CD4-positive, alpha-beta memory T cell (primary cell): Measurements from ENCODE around the gene EMILIN2. TPM values are rescaled to one million over a fixed set of nuclear protein-coding genes. Genes with fewer than 3 reads are reported as not detected.

Source experiments
- CTCF ChIA-PET: fragments of 350-600 bp; sonication (Branson Sonifier 250); formaldehyde crosslinking; loops from one replicate; lab custom pipeline; 2021; ENCODE audit warnings: inconsistent platforms; ENCODE audit not compliant: partially characterized antibody; lab: Charles Lee
- POLR2A ChIA-PET: fragments of 350-600 bp; sonication (Branson Sonifier 250); formaldehyde crosslinking; loops from one replicate; lab custom pipeline; 2021; ENCODE audit not compliant: partially characterized antibody; lab: Charles Lee
- DNase-seq, 5 donors: peaks; one replicate each; pipeline versions ENCODE4 v3.0.0 to v3.0.0-alpha.2; 2020 to 2022; ENCODE audit warnings: mixed read lengths in 1 of 5
- H3K27ac ChIP-seq: one replicate; pipeline ENCODE4 v1.7.0; 2013; ENCODE audit warnings: low read depth, low read length
- H3K27me3 ChIP-seq: 2 replicates; pipeline ENCODE4 v1.7.0; 2013; ENCODE audit warnings: mild to moderate bottlenecking, low read length, moderate library complexity; ENCODE audit not compliant: insufficient read depth
- H3K36me3 ChIP-seq: 2 replicates; pipeline ENCODE4 v1.7.0; 2013; ENCODE audit warnings: mild to moderate bottlenecking, low read length, moderate library complexity; ENCODE audit not compliant: insufficient read depth
- H3K4me1 ChIP-seq: 2 replicates; pipeline ENCODE4 v1.7.0; 2013; ENCODE audit warnings: mild to moderate bottlenecking, low read length, moderate library complexity; ENCODE audit not compliant: insufficient read depth
- H3K4me3 ChIP-seq, 2 donors: one replicate each; pipeline ENCODE4 v1.7.0; 2013; ENCODE audit warnings: low read length in 2 of 2, mild to moderate bottlenecking in 1 of 2
- H3K9me3 ChIP-seq, 2 donors: one replicate each; pipeline ENCODE4 v1.7.0; 2013; ENCODE audit warnings: low read length in 2 of 2, control low read depth in 1 of 2; ENCODE audit not compliant: control insufficient read depth in 1 of 2
- H3K27ac Mint-ChIP-seq, 7 donors: one replicate each; pipeline ENCODE4 v1.8.0; 2020 to 2021; ENCODE audit warnings: mixed read lengths in 7 of 7, mild to moderate bottlenecking in 6 of 7, inconsistent platforms in 3 of 7, moderate library complexity in 3 of 7
- H3K27me3 Mint-ChIP-seq, 2 donors: one replicate each; pipeline ENCODE4 v1.8.0; 2020 to 2021; ENCODE audit warnings: mixed read lengths in 2 of 2
- H3K36me3 Mint-ChIP-seq, 2 donors: one replicate each; pipeline ENCODE4 v1.8.0; 2020 to 2021; ENCODE audit warnings: mixed read lengths in 2 of 2, inconsistent platforms in 1 of 2, mild to moderate bottlenecking in 1 of 2
- H3K4me1 Mint-ChIP-seq, 4 donors: one replicate each; pipeline ENCODE4 v1.8.0; 2020 to 2021; ENCODE audit warnings: mixed read lengths in 4 of 4, mild to moderate bottlenecking in 1 of 4
- H3K4me3 Mint-ChIP-seq, 8 donors: one replicate each; pipeline ENCODE4 v1.8.0; 2020 to 2021; ENCODE audit warnings: mixed read lengths in 8 of 8, mild to moderate bottlenecking in 7 of 8, moderate library complexity in 6 of 8, inconsistent platforms in 3 of 8
- H3K9me3 Mint-ChIP-seq, 8 donors: one replicate each; pipeline ENCODE4 v1.8.0; 2020 to 2021; ENCODE audit warnings: mixed read lengths in 8 of 8, mild to moderate bottlenecking in 5 of 8, inconsistent platforms in 3 of 8, moderate library complexity in 1 of 8
- intact Hi-C: fragments of 100-400 bp; cut with micrococcal nuclease; formaldehyde crosslinking; loops from one replicate; pipeline ENCODE4 v1.15.1; 2023
- polyA plus RNA-seq, 2 donors: library from polyadenylated mRNA; unstranded; fragments of 300-500 nt; fragmentation: Illumina TruSeq; gene quantifications; one replicate each; pipeline ENCODE4 v1.2.3, GENCODE V29; 2021
- total RNA-seq, 2 experiments: library from RNA; stranded (reverse); gene quantifications; one replicate each; pipeline ENCODE4 v1.2.3, GENCODE V29; 2021

The EMILIN2 gene
- total and polyA plus RNA-seq, 4 experiments from 2014 or later = 4.9 to 11.4 (median 8.6) TPM

DNA sequence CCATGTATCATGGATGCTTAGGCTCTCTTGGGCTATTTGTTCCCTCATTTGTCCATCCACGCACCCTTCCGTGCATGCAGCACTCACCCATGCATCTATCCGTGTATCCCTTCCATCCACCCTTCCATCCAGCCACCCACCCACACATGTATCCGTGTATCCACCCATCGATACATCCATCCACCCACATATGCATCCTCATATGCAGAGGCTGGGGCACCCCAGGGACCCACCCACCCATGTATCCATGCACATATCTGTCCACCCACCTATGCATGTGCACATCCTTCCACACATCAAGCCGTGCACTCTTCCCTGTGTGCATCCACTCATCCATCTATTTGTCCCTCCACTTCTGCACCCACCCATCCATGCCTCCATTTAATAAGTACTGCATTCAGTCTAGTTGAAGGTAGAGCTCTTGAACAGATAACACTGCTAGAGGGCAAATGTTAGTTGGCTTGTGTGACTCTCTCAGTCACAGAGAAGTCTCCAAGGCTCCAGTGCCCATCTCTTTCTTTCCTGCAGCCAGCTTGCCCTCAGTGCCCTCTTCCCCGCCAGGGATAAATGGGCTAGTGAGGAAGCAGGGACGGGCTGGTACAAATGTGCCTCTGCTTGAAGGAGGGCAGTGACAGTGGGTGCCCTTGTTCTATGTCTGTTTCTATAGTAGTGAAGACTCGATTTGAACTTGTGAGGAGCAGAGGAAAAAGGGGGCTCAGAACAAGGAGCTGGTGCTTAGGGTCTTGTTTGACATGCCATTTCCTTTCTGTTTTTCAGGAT, 61.5 kb downstream of the EMILIN2 start:
- peaks cover 7% of the 10 kb centered on the region for H3K36me3 ChIP-seq
- Mint-ChIP-seq H3K36me3 (peaks cover 3 to 25% of the 10 kb centered on the region in 2 donors), H3K4me3 (peak overlapping the region in 7 of 8 donors; percentile 36 to 84 (median 83)), H3K27me3 (no peaks in the 10 kb centered on the region), H3K4me1 (peaks cover 12 to 31% (median 23%) of the 10 kb centered on the region in 4 donors), H3K27ac (peak overlapping the region; percentile 30 to 94 (median 88)), H3K9me3 (peaks cover 0 to 5% (median 0%) of the 10 kb centered on the region in 8 donors)
- no peak overlapping the region for H3K27ac ChIP-seq
- H3K4me1 ChIP-seq = peaks cover 20% of the 10 kb centered on the region
- ChIA-PET CTCF (interaction anchor here (0.8 to 1.5 kb wide), 6 partner anchors 14 to 220 kb away, joined by 3 to 7 read pairs (median 4); no protein-coding TSS in a partner anchor), POLR2A (interaction anchor here (1.1 to 1.9 kb wide), 4 partner anchors 12 to 81 kb away, joined by 3 to 4 read pairs (median 3); no protein-coding TSS in a partner anchor)
- no peak overlapping the region for H3K4me3 ChIP-seq
- H3K27me3 ChIP-seq = no peaks in the 10 kb centered on the region
- intact Hi-C loops = loop anchor here (5.0 kb wide), 1 partner anchor 106 kb away; no protein-coding TSS in a partner anchor
- H3K9me3 ChIP-seq = no peaks in the 10 kb centered on the region
- DNase-seq = no peak

DNA sequence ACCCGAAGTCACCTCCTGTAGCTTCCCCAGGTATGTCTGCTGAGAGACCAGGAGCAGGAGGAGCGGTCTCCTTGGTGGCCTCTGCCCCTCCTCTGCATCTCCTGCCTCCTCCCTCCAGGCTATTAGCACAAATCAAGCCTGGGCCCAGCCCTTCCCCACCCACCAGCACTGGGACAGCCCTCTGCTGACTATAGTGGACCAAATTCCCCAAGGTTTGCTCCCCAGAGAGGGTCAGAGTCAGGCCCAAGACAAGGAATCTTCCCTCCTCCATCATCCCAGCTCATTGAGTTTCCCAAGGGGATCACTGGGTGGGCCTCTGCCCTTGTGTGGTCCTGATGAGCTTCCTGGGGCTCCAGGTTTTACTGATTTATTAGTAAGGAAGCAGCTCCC, 62.1 kb downstream of the EMILIN2 start:
- intact Hi-C loops = loop anchor here (5.0 kb wide), 1 partner anchor 107 kb away; no protein-coding TSS in a partner anchor
- no peaks in the 10 kb centered on the region for H3K9me3 ChIP-seq
- Mint-ChIP-seq H3K4me3 (peak overlapping the region in 1 of 8 donors; percentile 61), H3K27me3 (no peaks in the 10 kb centered on the region), H3K36me3 (peaks cover 8 to 30% of the 10 kb centered on the region in 2 donors), H3K27ac (peak overlapping the region in 6 of 7 donors; percentile 68 to 94 (median 88)), H3K9me3 (peaks cover 0 to 8% (median 0%) of the 10 kb centered on the region in 8 donors), H3K4me1 (peaks cover 12 to 31% (median 23%) of the 10 kb centered on the region in 4 donors)
- DNase-seq = no peak
- CTCF ChIA-PET = interaction anchor here (0.9 to 1.5 kb wide), 4 partner anchors 14 to 86 kb away, joined by 3 to 5 read pairs (median 4); no protein-coding TSS in a partner anchor
- no peaks in the 10 kb centered on the region for H3K27me3 ChIP-seq
- no peak overlapping the region for H3K27ac ChIP-seq
- H3K4me1 ChIP-seq = peaks cover 20% of the 10 kb centered on the region
- H3K36me3 ChIP-seq = peaks cover 7% of the 10 kb centered on the region
- POLR2A ChIA-PET = interaction anchor here (1.1 to 1.4 kb wide), 4 partner anchors 18 to 80 kb away, joined by 3 to 4 read pairs (median 3); no protein-coding TSS in a partner anchor
- H3K4me3 ChIP-seq = no peak overlapping the region

DNA sequence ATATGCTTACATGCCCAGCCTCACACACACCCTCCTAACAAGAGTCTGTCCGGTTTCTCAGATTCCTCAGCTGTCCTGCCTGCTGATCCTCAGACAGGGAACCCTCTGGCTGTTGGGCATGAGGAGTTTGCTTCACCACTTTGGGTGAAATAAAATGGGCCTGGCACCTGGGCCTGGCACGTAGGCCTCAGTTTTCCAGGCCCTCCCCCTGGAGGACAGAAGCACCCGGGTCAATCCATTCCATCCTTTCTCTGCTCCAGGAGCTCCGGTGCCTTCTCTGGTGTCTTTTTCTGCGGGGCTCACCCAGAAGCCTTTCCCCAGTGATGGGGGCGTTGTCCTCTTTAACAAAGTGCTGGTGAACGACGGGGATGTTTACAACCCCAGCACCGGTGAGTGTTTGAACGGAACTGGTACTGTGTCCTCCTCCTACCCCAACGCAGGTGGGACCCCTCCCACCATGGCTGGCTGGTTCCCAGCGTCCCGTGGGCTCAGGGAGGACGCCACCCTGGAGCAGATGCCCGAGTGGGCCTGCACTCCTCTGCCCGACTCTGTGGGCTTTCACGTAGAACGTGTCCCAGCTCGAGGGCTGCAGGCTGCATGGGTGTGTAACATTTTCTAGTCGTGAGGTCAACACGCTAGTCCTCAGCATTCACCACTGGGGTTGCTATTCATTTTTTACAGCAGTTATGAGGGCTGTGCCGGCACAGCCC, 62.8 kb downstream of the EMILIN2 start:
- H3K4me3 Mint-ChIP-seq = peak overlapping the region in 2 of 8 donors; percentile 41 to 61
- peaks cover 12 to 31% (median 23%) of the 10 kb centered on the region in 4 donors for H3K4me1 Mint-ChIP-seq
- DNase-seq = no peak
- H3K4me3 ChIP-seq = no peak overlapping the region
- peak overlapping the region in 5 of 7 donors; percentile 62 to 94 (median 88) for H3K27ac Mint-ChIP-seq
- intact Hi-C loops = loop anchor here (5.0 kb wide), 1 partner anchor 107 kb away; no protein-coding TSS in a partner anchor
- H3K27me3 Mint-ChIP-seq = no peaks in the 10 kb centered on the region
- peaks cover 13 to 36% of the 10 kb centered on the region in 2 donors for H3K36me3 Mint-ChIP-seq
- POLR2A ChIA-PET = interaction anchor here (1.1 to 1.6 kb wide), 4 partner anchors 18 to 79 kb away, joined by 3 to 4 read pairs (median 4); no protein-coding TSS in a partner anchor
- no peaks in the 10 kb centered on the region for H3K27me3 ChIP-seq
- CTCF ChIA-PET = interaction anchor here (1.2 to 1.5 kb wide), 4 partner anchors 10 to 85 kb away, joined by 3 to 5 read pairs (median 4); no protein-coding TSS in a partner anchor
- H3K9me3 ChIP-seq = no peaks in the 10 kb centered on the region
- H3K4me1 ChIP-seq = peaks cover 20% of the 10 kb centered on the region
- H3K27ac ChIP-seq = no peak overlapping the region
- H3K36me3 ChIP-seq = peaks cover 13% of the 10 kb centered on the region
- peaks cover 0 to 8% (median 0%) of the 10 kb centered on the region in 8 donors for H3K9me3 Mint-ChIP-seq

DNA sequence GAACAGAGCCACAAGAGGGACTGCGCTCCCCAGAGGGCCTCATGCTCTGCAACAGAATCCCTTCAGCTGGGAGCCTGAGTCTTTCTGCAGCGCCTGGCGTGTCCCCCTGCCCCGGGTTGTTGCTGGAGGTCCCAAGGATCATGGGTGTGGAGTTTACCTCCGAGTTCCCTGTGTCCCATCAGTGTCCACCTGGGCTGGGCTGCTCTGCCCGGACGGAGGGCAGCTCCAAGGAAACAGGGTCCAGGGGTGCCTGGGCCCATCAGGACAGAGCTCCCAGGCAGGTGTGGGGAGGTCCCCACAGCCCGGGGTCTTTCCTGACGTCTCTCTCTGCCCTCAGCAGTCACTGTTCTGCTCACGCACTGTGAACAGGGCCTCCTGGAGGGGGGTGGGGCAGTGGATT, 63.5 kb downstream of the EMILIN2 start:
- Mint-ChIP-seq H3K9me3 (peaks cover 0 to 8% (median 0%) of the 10 kb centered on the region in 8 donors), H3K4me1 (peaks cover 12 to 31% (median 23%) of the 10 kb centered on the region in 4 donors), H3K27ac (peak overlapping the region in 2 of 7 donors; percentile 35 to 78), H3K36me3 (peaks cover 13 to 43% of the 10 kb centered on the region in 2 donors), H3K27me3 (no peaks in the 10 kb centered on the region), H3K4me3 (no peak overlapping the region)
- DNase-seq = no peak
- Histone ChIP-seq H3K4me3 (no peak overlapping the region), H3K9me3 (no peaks in the 10 kb centered on the region), H3K36me3 (peaks cover 15% of the 10 kb centered on the region), H3K4me1 (peaks cover 20% of the 10 kb centered on the region), H3K27ac (no peak overlapping the region), H3K27me3 (no peaks in the 10 kb centered on the region)
- CTCF ChIA-PET = interaction anchor here (1.2 kb wide), 1 partner anchor 11 kb away, joined by 3 read pairs; no protein-coding TSS in a partner anchor
- intact Hi-C loops = no loop called here
- POLR2A ChIA-PET = interaction anchor here (1.2 to 1.6 kb wide), 2 partner anchors 21 to 28 kb away, joined by 4 read pairs; no protein-coding TSS in a partner anchor

DNA sequence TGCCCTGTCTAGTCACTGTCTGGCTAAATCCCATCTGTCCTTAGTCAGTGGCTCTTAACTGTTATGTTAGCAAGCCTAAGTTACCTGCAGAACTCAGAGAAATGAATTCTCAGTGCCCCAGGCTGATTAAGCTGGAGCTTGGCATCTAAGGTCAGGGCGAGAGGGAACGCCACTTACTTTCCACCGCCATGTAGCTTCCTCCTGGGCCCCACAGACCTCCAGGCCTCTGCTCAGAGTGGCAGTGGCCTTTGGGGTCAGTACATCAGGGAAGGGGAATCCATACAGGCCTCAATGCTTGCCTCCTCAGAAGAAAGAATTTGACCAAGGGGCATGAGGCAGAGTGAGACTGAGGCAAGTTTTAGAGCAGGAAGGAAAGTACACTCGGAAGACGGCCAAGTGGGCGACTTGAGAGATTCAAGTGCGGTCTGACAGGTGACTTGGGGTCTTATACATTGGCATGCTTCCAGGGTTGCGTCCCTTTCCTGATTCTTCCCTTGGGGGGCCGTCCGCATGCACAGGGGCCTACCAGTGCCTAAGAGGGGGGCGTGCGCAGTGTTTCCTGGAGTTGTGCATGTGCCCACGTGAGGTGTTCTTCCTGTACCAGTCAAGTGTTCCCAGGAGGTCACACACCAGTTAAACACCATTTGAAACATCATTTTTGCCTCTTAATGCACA, 64.1 kb downstream of the EMILIN2 start:
- Mint-ChIP-seq H3K4me1 (peaks cover 12 to 24% (median 20%) of the 10 kb centered on the region in 4 donors), H3K36me3 (peaks cover 13 to 45% of the 10 kb centered on the region in 2 donors), H3K4me3 (no peak overlapping the region), H3K27ac (peak overlapping the region in 6 of 7 donors; percentile 32 to 84 (median 50)), H3K9me3 (peaks cover 0 to 8% (median 0%) of the 10 kb centered on the region in 8 donors), H3K27me3 (no peaks in the 10 kb centered on the region)
- CTCF ChIA-PET = no interaction called here
- Histone ChIP-seq H3K27me3 (no peaks in the 10 kb centered on the region), H3K36me3 (peaks cover 18% of the 10 kb centered on the region), H3K27ac (no peak overlapping the region), H3K4me1 (peaks cover 14% of the 10 kb centered on the region), H3K9me3 (no peaks in the 10 kb centered on the region), H3K4me3 (no peak overlapping the region)
- DNase-seq = no peak
- intact Hi-C loops = no loop called here
- POLR2A ChIA-PET = interaction anchor here (1.6 kb wide), 1 partner anchor 28 kb away, joined by 4 read pairs; no protein-coding TSS in a partner anchor

DNA sequence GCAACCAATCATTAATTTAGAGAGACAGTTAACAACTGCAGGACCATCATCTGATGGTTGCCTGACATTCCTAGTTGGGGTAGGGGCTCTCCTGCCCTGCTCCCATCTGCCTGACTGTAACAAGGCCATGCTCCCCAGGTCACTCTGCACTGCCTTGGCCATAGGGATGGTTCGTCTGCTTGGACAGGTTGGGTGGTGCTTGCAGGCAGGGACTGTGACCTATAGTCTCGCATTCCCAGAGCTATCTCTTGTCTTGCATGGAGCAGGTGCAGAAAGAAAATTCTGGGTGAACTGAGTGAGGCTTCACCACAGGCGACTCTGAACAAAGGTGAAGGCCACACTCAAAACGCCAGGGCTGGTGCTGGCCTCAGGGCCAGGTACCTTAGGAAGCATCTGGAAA, 64.7 kb downstream of the EMILIN2 start:
- H3K27me3 Mint-ChIP-seq = no peaks in the 10 kb centered on the region
- Histone ChIP-seq H3K36me3 (peaks cover 24% of the 10 kb centered on the region), H3K27ac (no peak overlapping the region), H3K4me3 (no peak overlapping the region), H3K4me1 (peaks cover 14% of the 10 kb centered on the region), H3K27me3 (no peaks in the 10 kb centered on the region), H3K9me3 (no peaks in the 10 kb centered on the region)
- CTCF ChIA-PET = no interaction called here
- peaks cover 17 to 51% of the 10 kb centered on the region in 2 donors for H3K36me3 Mint-ChIP-seq
- H3K4me3 Mint-ChIP-seq = no peak overlapping the region
- peaks cover 0 to 8% (median 0%) of the 10 kb centered on the region in 8 donors for H3K9me3 Mint-ChIP-seq
- peak overlapping the region in 2 of 7 donors; percentile 42 to 59 for H3K27ac Mint-ChIP-seq
- intact Hi-C loops = no loop called here
- no peak for DNase-seq
- POLR2A ChIA-PET = no interaction called here
- peaks cover 13 to 29% (median 20%) of the 10 kb centered on the region in 4 donors for H3K4me1 Mint-ChIP-seq
